GM06990 (cell line): ENCODE results near the gene PPARGC1A.

Source experiments
- DNase-seq: peaks from one replicate; pipeline ENCODE4 v3.0.0-alpha.2; 2011; ENCODE audit not compliant: insufficient read length; ENCODE audit errors: extremely low read depth
- H3K27me3 ChIP-seq: replicated peaks from 2 replicates; pipeline ENCODE4 v1.6.0; 2011; ENCODE audit warnings: low read length; ENCODE audit not compliant: control insufficient read depth, insufficient read depth
- H3K36me3 ChIP-seq: 2 replicates; pipeline ENCODE4 v1.5.1; 2011; ENCODE audit warnings: low read length; ENCODE audit not compliant: control insufficient read depth, insufficient read depth
- H3K4me3 ChIP-seq: replicated peaks from 2 replicates; pipeline ENCODE4 v1.5.1; 2011; ENCODE audit warnings: low read depth, mild to moderate bottlenecking, control low read depth, low read length
- CTCF ChIP-seq: IDR thresholded peaks from 2 replicates; pipeline ENCODE4 v1.5.1; 2011; ENCODE audit warnings: low read length, control low read depth, mild to moderate bottlenecking, inconsistent platforms; ENCODE audit not compliant: insufficient read depth, poor library complexity, severe bottlenecking

PPARGC1A gene

GRCh38 chr4:23844961-23845360 is 44.9 kb downstream of the PPARGC1A start:
- no peaks in the 10 kb centered on the region for H3K36me3 ChIP-seq
- no peak overlapping the region for H3K4me3 ChIP-seq
- no peak for TF ChIP-seq CTCF
- no peak for DNase-seq
- no peaks in the 10 kb centered on the region for H3K27me3 ChIP-seq

- no peak for DNase-seq
- no peak overlapping the region for H3K4me3 ChIP-seq
- no peak for TF ChIP-seq CTCF
- no peaks in the 10 kb centered on the region for H3K27me3 ChIP-seq
- no peaks in the 10 kb centered on the region for H3K36me3 ChIP-seq
Measured at GRCh38 chr4:23839279-23839678, 50.6 kb downstream of the PPARGC1A start.

GRCh38 chr4:23838607-23839006 is 51.2 kb downstream of the PPARGC1A start:
- DNase-seq = no peak
- Histone ChIP-seq H3K27me3 (no peaks in the 10 kb centered on the region), H3K36me3 (no peaks in the 10 kb centered on the region), H3K4me3 (no peak overlapping the region)
- TF ChIP-seq CTCF = no peak

- no peak for DNase-seq
- no peaks in the 10 kb centered on the region for H3K36me3 ChIP-seq
- TF ChIP-seq CTCF = no peak
- no peak overlapping the region for H3K4me3 ChIP-seq
- no peaks in the 10 kb centered on the region for H3K27me3 ChIP-seq
Measured at GRCh38 chr4:23838131-23838530, 51.7 kb downstream of the PPARGC1A start.

GRCh38 chr4:23837371-23837770 is 52.5 kb downstream of the PPARGC1A start:
- Histone ChIP-seq H3K4me3 (no peak overlapping the region), H3K27me3 (no peaks in the 10 kb centered on the region), H3K36me3 (no peaks in the 10 kb centered on the region)
- DNase-seq = no peak
- TF ChIP-seq CTCF = no peak

- Histone ChIP-seq H3K4me3 (no peak overlapping the region), H3K36me3 (no peaks in the 10 kb centered on the region), H3K27me3 (no peaks in the 10 kb centered on the region)
- no peak for DNase-seq
- no peak for TF ChIP-seq CTCF
Measured at GRCh38 chr4:23835774-23836478, 53.9 kb downstream of the PPARGC1A start.
